ENCODE data around the gene MGMT.

The MGMT gene

GRCh38 chr10:129706081-129706480, 239.0 kb downstream of the MGMT start:
- DNase-seq (ENCODE audit: low read depth in 2 of 3, low spot score in 1 of 3): no peak

- no peak for DNase-seq (ENCODE audit: low read depth in 2 of 3, low spot score in 1 of 3)
Measured at GRCh38 chr10:129706523-129706922, 239.5 kb downstream of the MGMT start.

- no peak for DNase-seq (ENCODE audit: low read depth in 2 of 3, low spot score in 1 of 3)
Measured at GRCh38 chr10:129707406-129708388, 240.7 kb downstream of the MGMT start.

GRCh38 chr10:129709101-129709500, 242.1 kb downstream of the MGMT start:
- DNase-seq (ENCODE audit: low read depth in 2 of 3, low spot score in 1 of 3): no peak

- no peak for DNase-seq (ENCODE audit: low read depth in 2 of 3, low spot score in 1 of 3)
Measured at GRCh38 chr10:129709627-129710509, 242.8 kb downstream of the MGMT start.

- DNase-seq (ENCODE audit: low read depth in 2 of 3, low spot score in 1 of 3): no peak
Measured at GRCh38 chr10:129710510-129710847, 243.4 kb downstream of the MGMT start.

- DNase-seq (ENCODE audit: low read depth in 2 of 3, low spot score in 1 of 3): no peak
Measured at GRCh38 chr10:129711291-129711690, 244.2 kb downstream of the MGMT start.

- no peak for DNase-seq (ENCODE audit: low read depth in 2 of 3, low spot score in 1 of 3)
Measured at GRCh38 chr10:129712000-129712399, 245.0 kb downstream of the MGMT start.

- DNase-seq (ENCODE audit: low read depth in 2 of 3, low spot score in 1 of 3): no peak
Measured at GRCh38 chr10:129713659-129714265, 246.7 kb downstream of the MGMT start.

- no peak for DNase-seq (ENCODE audit: low read depth in 2 of 3, low spot score in 1 of 3)
Measured at GRCh38 chr10:129715805-129716204, 248.8 kb downstream of the MGMT start.

- no peak for DNase-seq (ENCODE audit: low read depth in 2 of 3, low spot score in 1 of 3)
Measured at GRCh38 chr10:129716211-129716681, 249.2 kb downstream of the MGMT start.

GRCh38 chr10:129716881-129717280, 249.8 kb downstream of the MGMT start:
- DNase-seq (ENCODE audit: low read depth in 2 of 3, low spot score in 1 of 3): no peak

- DNase-seq (ENCODE audit: low read depth in 2 of 3, low spot score in 1 of 3): no peak
Measured at GRCh38 chr10:129717816-129718547, 250.9 kb downstream of the MGMT start.

- no peak for DNase-seq (ENCODE audit: low read depth in 2 of 3, low spot score in 1 of 3)
Measured at GRCh38 chr10:129718548-129719414, 251.7 kb downstream of the MGMT start.

- DNase-seq (ENCODE audit: low read depth in 2 of 3, low spot score in 1 of 3): no peak
Measured at GRCh38 chr10:129719415-129719739, 252.3 kb downstream of the MGMT start.

- DNase-seq (ENCODE audit: low read depth in 2 of 3, low spot score in 1 of 3): no peak
Measured at GRCh38 chr10:129719889-129720590, 253.0 kb downstream of the MGMT start.

- DNase-seq (ENCODE audit: low read depth in 2 of 3, low spot score in 1 of 3): no peak
Measured at GRCh38 chr10:129725011-129725410, 258.0 kb downstream of the MGMT start.

- no peak for DNase-seq (ENCODE audit: low read depth in 2 of 3, low spot score in 1 of 3)
Measured at GRCh38 chr10:129725482-129725881, 258.4 kb downstream of the MGMT start.

GRCh38 chr10:129725890-129726631, 259.0 kb downstream of the MGMT start:
- DNase-seq (ENCODE audit: low read depth in 2 of 3, low spot score in 1 of 3): no peak
